CD8-positive, alpha-beta memory T cell (primary cell): ENCODE data around the gene GBGT1. TPM values are rescaled to one million over a fixed set of nuclear protein-coding genes. Genes with fewer than 3 reads are reported as not detected.
"Not testable (repeated sequence)": the region's sequence is repeated elsewhere in the genome, so short reads cannot be mapped to it uniquely, and the experiment has no call there.

ENCODE experiments used
- CTCF ChIA-PET: fragments of 350-600 bp; sonication (Branson Sonifier 250); formaldehyde crosslinking; loops from one replicate; lab custom pipeline; 2021; ENCODE audit warnings: antibody characterized with exemption; lab: Charles Lee
- POLR2A ChIA-PET: fragments of 350-600 bp; sonication (Branson Sonifier 250); formaldehyde crosslinking; loops from one replicate; lab custom pipeline; 2021; ENCODE audit warnings: antibody characterized with exemption; lab: Charles Lee
- DNase-seq, 5 donors: peaks; one replicate each; pipeline versions ENCODE4 v3.0.0 to v3.0.0-alpha.2; 2020 to 2022; ENCODE audit warnings: mixed read lengths in 1 of 5
- H3K27ac ChIP-seq: one replicate; pipeline ENCODE4 v1.7.0; 2013; ENCODE audit warnings: low read depth, mild to moderate bottlenecking, low read length, moderate library complexity
- H3K27me3 ChIP-seq: 2 replicates; pipeline ENCODE4 v1.7.0; 2013; ENCODE audit warnings: low read length, mild to moderate bottlenecking; ENCODE audit not compliant: insufficient read depth, poor library complexity, severe bottlenecking
- H3K36me3 ChIP-seq: 2 replicates; pipeline ENCODE4 v1.7.0; 2013; ENCODE audit warnings: mild to moderate bottlenecking, low read length, moderate library complexity; ENCODE audit not compliant: insufficient read depth
- H3K4me1 ChIP-seq: 2 replicates; pipeline ENCODE4 v1.7.0; 2013; ENCODE audit warnings: mild to moderate bottlenecking, low read length, moderate library complexity; ENCODE audit not compliant: insufficient read depth
- H3K4me3 ChIP-seq: 2 replicates; pipeline ENCODE4 v1.7.0; 2013; ENCODE audit warnings: mild to moderate bottlenecking, low read length
- H3K9me3 ChIP-seq: 2 replicates; pipeline ENCODE4 v1.7.0; 2013; ENCODE audit warnings: mild to moderate bottlenecking, low read length
- H3K27ac Mint-ChIP-seq, 8 donors: one replicate each; pipeline ENCODE4 v1.8.0; 2020 to 2021; ENCODE audit warnings: mixed read lengths in 8 of 8, mild to moderate bottlenecking in 6 of 8, inconsistent platforms in 3 of 8, moderate library complexity in 3 of 8
- H3K27me3 Mint-ChIP-seq, 2 donors: one replicate each; pipeline ENCODE4 v1.8.0; 2020 to 2021; ENCODE audit warnings: mixed read lengths in 2 of 2, mild to moderate bottlenecking in 1 of 2, moderate library complexity in 1 of 2
- H3K36me3 Mint-ChIP-seq, 3 donors: one replicate each; pipeline ENCODE4 v1.8.0; 2020 to 2021; ENCODE audit warnings: mixed read lengths in 3 of 3, inconsistent platforms in 1 of 3, mild to moderate bottlenecking in 1 of 3
- H3K4me1 Mint-ChIP-seq, 3 donors: one replicate each; pipeline ENCODE4 v1.8.0; 2020 to 2021; ENCODE audit warnings: mixed read lengths in 3 of 3, inconsistent platforms in 1 of 3, mild to moderate bottlenecking in 1 of 3
- H3K4me3 Mint-ChIP-seq, 7 donors: one replicate each; pipeline ENCODE4 v1.8.0; 2020 to 2021; ENCODE audit warnings: mixed read lengths in 7 of 7, mild to moderate bottlenecking in 6 of 7, moderate library complexity in 4 of 7, inconsistent platforms in 2 of 7
- H3K9me3 Mint-ChIP-seq, 5 donors: one replicate each; pipeline ENCODE4 v1.8.0; 2020 to 2022; ENCODE audit warnings: mixed read lengths in 5 of 5, mild to moderate bottlenecking in 3 of 5, moderate library complexity in 2 of 5, inconsistent platforms in 1 of 5
- polyA plus RNA-seq: library from polyadenylated mRNA; unstranded; fragments of 300-500 nt; fragmentation: Illumina TruSeq; gene quantifications from one replicate; pipeline ENCODE4 v1.2.3, GENCODE V29; 2021
- total RNA-seq, 2 experiments: library from RNA; stranded (reverse); gene quantifications; one replicate each; pipeline ENCODE4 v1.2.3, GENCODE V29; 2021

GBGT1 gene
- total and polyA plus RNA-seq, 3 experiments from 2014 or later, result 1.8 to 2.6 TPM; not detected in 1

- ChIA-PET POLR2A (no interaction called here), CTCF (no interaction called here)
- Mint-ChIP-seq H3K4me3 (no peak overlapping the region), H3K4me1 (no peaks in the 10 kb centered on the region), H3K27ac (no peak overlapping the region), H3K36me3 (no peaks in the 10 kb centered on the region), H3K27me3 (peaks cover 17 to 28% of the 10 kb centered on the region in 2 donors), H3K9me3 (no peaks in the 10 kb centered on the region)
- H3K4me1 ChIP-seq, result no peaks in the 10 kb centered on the region
- H3K27ac ChIP-seq, result no peak overlapping the region
- DNase-seq, result no peak
- H3K4me3 ChIP-seq, result no peak overlapping the region
- no peaks in the 10 kb centered on the region for H3K27me3 ChIP-seq
- no peaks in the 10 kb centered on the region for H3K9me3 ChIP-seq
- no peaks in the 10 kb centered on the region for H3K36me3 ChIP-seq
These were observed 43.4 kb upstream of the GBGT1 start for GRCh38 chr9:133207021-133207531.

- Mint-ChIP-seq H3K4me1 (no peaks in the 10 kb centered on the region), H3K27ac (no peak overlapping the region), H3K9me3 (no peaks in the 10 kb centered on the region), H3K4me3 (no peak overlapping the region), H3K27me3 (peaks cover 12 to 20% of the 10 kb centered on the region in 2 donors), H3K36me3 (no peaks in the 10 kb centered on the region)
- ChIA-PET CTCF (no interaction called here), POLR2A (no interaction called here)
- H3K4me3 ChIP-seq, result no peak overlapping the region
- no peaks in the 10 kb centered on the region for H3K9me3 ChIP-seq
- H3K27me3 ChIP-seq, result no peaks in the 10 kb centered on the region
- H3K36me3 ChIP-seq, result no peaks in the 10 kb centered on the region
- no peaks in the 10 kb centered on the region for H3K4me1 ChIP-seq
- no peak overlapping the region for H3K27ac ChIP-seq
- DNase-seq, result no peak
These were observed 42.5 kb upstream of the GBGT1 start for GRCh38 chr9:133205996-133206931.

GRCh38 chr9:133205481-133205887 lies 41.8 kb upstream of the GBGT1 start:
- DNase-seq, H3K27ac Mint-ChIP-seq: not testable (repeated sequence)

GRCh38 chr9:133204993-133205336 lies 41.3 kb upstream of the GBGT1 start:
- no peaks in the 10 kb centered on the region for H3K36me3 Mint-ChIP-seq
- peaks cover 2 to 4% (median 3%) of the 10 kb centered on the region in 3 donors for H3K4me1 Mint-ChIP-seq
- H3K27ac ChIP-seq, result no peak overlapping the region
- H3K36me3 ChIP-seq, result no peaks in the 10 kb centered on the region
- H3K9me3 Mint-ChIP-seq, result no peaks in the 10 kb centered on the region
- no peak overlapping the region for H3K4me3 Mint-ChIP-seq
- no peak for DNase-seq
- H3K9me3 ChIP-seq, result no peaks in the 10 kb centered on the region
- H3K27me3 ChIP-seq, result no peaks in the 10 kb centered on the region
- CTCF ChIA-PET, result no interaction called here
- no peak overlapping the region for H3K4me3 ChIP-seq
- POLR2A ChIA-PET, result no interaction called here
- H3K27ac Mint-ChIP-seq, result no peak overlapping the region
- H3K4me1 ChIP-seq, result no peaks in the 10 kb centered on the region
- H3K27me3 Mint-ChIP-seq, result peaks cover 7 to 19% of the 10 kb centered on the region in 2 donors

More at GRCh38 chr9:133205481-133205887, 41.8 kb upstream of the GBGT1 start:
- POLR2A ChIA-PET, H3K4me1 ChIP-seq, H3K27me3 ChIP-seq, H3K36me3 Mint-ChIP-seq, CTCF ChIA-PET, H3K9me3 ChIP-seq, H3K27ac ChIP-seq, H3K9me3 Mint-ChIP-seq, H3K36me3 ChIP-seq, H3K4me1 Mint-ChIP-seq, H3K4me3 ChIP-seq, H3K4me3 Mint-ChIP-seq: not testable (repeated sequence)
- H3K27me3 Mint-ChIP-seq, result peaks cover 9 to 19% of the 10 kb centered on the region in 2 donors

DNA sequence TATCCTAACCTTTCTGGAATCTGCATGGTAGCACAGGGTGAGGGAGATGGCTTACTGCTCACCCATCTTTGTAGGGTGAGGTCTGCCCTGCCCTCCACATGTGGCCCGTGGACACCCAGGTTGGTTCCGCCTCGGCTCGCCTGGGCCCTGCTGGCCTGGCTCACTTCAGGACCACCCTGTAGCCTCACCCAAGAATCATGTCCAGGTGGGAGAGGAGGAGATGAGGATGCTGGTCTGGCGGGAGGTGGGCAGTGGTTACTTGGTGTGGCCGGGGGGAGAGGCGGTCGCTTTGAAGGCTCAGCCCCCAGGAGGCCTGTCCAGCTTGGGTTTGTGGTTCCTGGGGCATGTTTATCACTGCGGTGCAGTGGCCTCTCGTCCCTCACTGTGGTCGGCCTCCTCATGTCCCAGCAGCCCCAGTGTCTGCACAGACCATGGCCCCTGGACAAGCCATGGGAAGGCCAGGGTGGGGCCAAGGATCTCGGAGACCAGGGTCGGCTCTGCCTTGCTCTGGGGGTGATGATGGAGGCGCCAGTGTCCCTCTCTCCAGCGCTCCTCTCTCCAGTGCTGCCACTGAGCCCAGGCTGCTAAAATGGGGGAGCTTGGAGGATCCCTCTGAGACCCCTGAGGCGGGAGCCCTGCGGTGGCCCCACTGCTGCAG lies 40.8 kb upstream of the GBGT1 start:
- Mint-ChIP-seq H3K4me1 (peaks cover 2 to 7% (median 4%) of the 10 kb centered on the region in 3 donors), H3K9me3 (no peaks in the 10 kb centered on the region), H3K27ac (no peak overlapping the region), H3K4me3 (no peak overlapping the region), H3K27me3 (peaks cover 4 to 17% of the 10 kb centered on the region in 2 donors), H3K36me3 (no peaks in the 10 kb centered on the region)
- Histone ChIP-seq H3K9me3 (no peaks in the 10 kb centered on the region), H3K4me3 (no peak overlapping the region), H3K4me1 (no peaks in the 10 kb centered on the region), H3K36me3 (no peaks in the 10 kb centered on the region), H3K27ac (no peak overlapping the region), H3K27me3 (no peaks in the 10 kb centered on the region)
- ChIA-PET CTCF (no interaction called here), POLR2A (interaction anchor here (0.6 kb wide), 1 partner anchor 802 kb away, joined by 4 read pairs; no protein-coding TSS in a partner anchor)
- DNase-seq, result no peak

DNA sequence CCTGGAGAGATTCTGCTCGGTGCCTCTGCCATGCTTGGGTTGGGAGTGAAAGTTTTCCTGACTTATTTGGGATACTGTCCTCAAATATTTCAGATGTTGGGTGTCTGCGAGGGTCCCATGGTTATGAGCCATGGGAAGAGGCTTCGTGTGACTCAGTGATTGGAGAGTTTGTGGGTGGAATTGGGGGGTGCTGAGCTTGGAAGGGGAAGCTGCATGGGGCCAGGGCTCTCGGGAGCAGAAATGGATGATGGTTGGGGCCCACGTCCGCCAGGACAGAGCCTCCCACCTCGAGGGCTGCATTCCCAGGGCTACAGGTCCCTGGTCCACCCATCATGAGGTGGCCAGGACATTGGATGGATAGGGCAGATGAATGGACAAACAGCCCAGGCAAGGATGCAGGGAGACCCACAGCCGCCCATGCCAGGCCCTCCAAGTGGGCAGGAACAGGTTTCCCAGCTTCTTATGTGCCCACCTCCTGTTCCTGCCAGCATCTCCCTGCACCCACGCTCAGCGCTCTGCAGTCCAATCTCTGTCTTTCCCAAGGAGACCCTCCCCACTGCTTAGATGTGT lies 39.9 kb upstream of the GBGT1 start:
- Mint-ChIP-seq H3K9me3 (no peaks in the 10 kb centered on the region), H3K4me3 (no peak overlapping the region), H3K36me3 (no peaks in the 10 kb centered on the region), H3K27me3 (peaks cover 2 to 20% of the 10 kb centered on the region in 2 donors), H3K27ac (no peak overlapping the region), H3K4me1 (peaks cover 2 to 11% (median 7%) of the 10 kb centered on the region in 3 donors)
- Histone ChIP-seq H3K4me1 (no peaks in the 10 kb centered on the region), H3K9me3 (no peaks in the 10 kb centered on the region), H3K27ac (no peak overlapping the region), H3K4me3 (no peak overlapping the region), H3K27me3 (no peaks in the 10 kb centered on the region), H3K36me3 (no peaks in the 10 kb centered on the region)
- POLR2A ChIA-PET, result interaction anchor here (0.6 kb wide), 1 partner anchor 803 kb away, joined by 4 read pairs; no protein-coding TSS in a partner anchor
- DNase-seq, result no peak
- CTCF ChIA-PET, result no interaction called here

DNA sequence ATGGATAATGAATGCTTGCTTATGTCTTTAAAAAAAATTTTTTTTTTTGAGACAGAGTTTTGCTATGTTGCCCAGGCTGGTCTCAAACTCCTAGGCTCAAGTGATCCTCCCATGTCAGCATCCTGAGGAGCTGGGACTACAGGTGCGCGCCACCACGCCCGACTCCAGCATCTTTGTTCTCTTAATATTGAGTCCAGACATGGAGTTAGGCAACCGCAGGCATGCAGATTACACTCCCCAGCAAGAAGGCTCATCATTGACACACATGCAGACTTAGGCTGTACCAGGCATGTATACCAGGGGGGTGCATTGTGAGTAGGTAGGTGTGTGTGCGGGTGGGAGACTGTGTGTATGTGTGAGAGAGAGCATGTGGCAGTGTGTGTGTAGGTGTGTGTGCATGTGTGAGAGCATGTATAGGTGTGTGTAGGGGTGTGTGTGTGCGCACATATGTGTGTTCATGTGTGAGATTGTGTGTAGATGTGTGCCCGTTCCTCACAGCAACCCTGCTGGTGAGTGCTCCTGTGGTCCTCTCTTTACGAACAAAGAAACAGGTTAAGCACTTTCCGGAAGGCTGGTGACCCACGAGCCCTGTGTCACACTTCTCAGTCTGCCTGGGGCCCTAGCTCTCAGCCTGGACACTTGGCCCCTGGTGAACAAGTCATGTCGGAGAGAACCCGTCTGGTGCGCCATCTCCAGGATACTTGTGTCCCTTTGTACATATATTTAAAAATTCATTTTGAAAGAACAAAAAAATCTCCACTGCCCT lies 39.2 kb upstream of the GBGT1 start:
- H3K9me3 ChIP-seq, result no peaks in the 10 kb centered on the region
- ChIA-PET CTCF (interaction anchor here (1.0 kb wide), 1 partner anchor 14 kb away, joined by 3 read pairs; no protein-coding TSS in a partner anchor), POLR2A (no interaction called here)
- no peaks in the 10 kb centered on the region for H3K36me3 Mint-ChIP-seq
- no peaks in the 10 kb centered on the region for H3K9me3 Mint-ChIP-seq
- H3K27ac Mint-ChIP-seq, result no peak overlapping the region
- DNase-seq, result no peak
- H3K4me3 Mint-ChIP-seq, result no peak overlapping the region
- no peaks in the 10 kb centered on the region for H3K36me3 ChIP-seq
- H3K27me3 Mint-ChIP-seq, result peaks cover 3 to 22% of the 10 kb centered on the region in 2 donors
- H3K27ac ChIP-seq, result no peak overlapping the region
- peaks cover 2 to 13% (median 7%) of the 10 kb centered on the region in 3 donors for H3K4me1 Mint-ChIP-seq
- H3K4me1 ChIP-seq, result no peaks in the 10 kb centered on the region
- no peaks in the 10 kb centered on the region for H3K27me3 ChIP-seq
- no peak overlapping the region for H3K4me3 ChIP-seq
